C4-2B (cell line): ENCODE measurements around the gene INAVA.

Experiments used
- H3K27ac ChIP-seq: fragments of 450-650 bp; 2 replicates; pipeline ENCODE4 v1.5.1; 2017
- ZFX ChIP-seq: fragments of 450-650 bp; IDR thresholded peaks from 2 replicates; pipeline ENCODE4 v1.6.1; 2017
- TF ChIP-seq, protein P1 (sequence below): fragments of 450-650 bp; conservative IDR thresholded peaks from 2 replicates; pipeline ENCODE4 v1.5.1; 2017; ENCODE audit warnings: mild to moderate bottlenecking

The INAVA gene

DNA sequence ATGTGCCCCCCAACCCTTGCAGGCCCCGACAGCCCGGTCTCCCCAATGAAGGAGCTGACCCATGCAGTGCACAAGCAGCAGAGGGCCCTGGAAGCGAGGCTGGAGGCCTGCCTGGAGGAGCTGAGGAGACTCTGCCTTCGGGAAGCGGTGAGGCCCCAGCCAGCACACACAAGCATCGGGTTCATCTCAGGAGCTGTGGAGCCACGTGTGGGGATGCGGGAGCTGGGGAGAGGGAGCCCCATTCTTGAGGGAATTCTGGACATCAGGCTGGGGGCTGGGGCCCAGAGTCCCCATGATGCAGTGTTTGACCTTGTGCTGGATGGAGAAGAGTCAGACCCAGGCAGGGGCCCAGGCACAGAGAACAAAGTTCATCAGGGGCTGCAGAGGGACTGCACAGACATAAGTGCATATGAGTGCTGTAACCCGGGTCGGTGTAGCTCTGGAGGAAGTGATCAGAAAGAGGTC lies 4.8 kb downstream of the INAVA start:
- TF ChIP-seq, protein P1, sequence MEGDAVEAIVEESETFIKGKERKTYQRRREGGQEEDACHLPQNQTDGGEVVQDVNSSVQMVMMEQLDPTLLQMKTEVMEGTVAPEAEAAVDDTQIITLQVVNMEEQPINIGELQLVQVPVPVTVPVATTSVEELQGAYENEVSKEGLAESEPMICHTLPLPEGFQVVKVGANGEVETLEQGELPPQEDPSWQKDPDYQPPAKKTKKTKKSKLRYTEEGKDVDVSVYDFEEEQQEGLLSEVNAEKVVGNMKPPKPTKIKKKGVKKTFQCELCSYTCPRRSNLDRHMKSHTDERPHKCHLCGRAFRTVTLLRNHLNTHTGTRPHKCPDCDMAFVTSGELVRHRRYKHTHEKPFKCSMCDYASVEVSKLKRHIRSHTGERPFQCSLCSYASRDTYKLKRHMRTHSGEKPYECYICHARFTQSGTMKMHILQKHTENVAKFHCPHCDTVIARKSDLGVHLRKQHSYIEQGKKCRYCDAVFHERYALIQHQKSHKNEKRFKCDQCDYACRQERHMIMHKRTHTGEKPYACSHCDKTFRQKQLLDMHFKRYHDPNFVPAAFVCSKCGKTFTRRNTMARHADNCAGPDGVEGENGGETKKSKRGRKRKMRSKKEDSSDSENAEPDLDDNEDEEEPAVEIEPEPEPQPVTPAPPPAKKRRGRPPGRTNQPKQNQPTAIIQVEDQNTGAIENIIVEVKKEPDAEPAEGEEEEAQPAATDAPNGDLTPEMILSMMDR = no peak
- no peak for TF ChIP-seq ZFX
- no peak overlapping the region for H3K27ac ChIP-seq

DNA sequence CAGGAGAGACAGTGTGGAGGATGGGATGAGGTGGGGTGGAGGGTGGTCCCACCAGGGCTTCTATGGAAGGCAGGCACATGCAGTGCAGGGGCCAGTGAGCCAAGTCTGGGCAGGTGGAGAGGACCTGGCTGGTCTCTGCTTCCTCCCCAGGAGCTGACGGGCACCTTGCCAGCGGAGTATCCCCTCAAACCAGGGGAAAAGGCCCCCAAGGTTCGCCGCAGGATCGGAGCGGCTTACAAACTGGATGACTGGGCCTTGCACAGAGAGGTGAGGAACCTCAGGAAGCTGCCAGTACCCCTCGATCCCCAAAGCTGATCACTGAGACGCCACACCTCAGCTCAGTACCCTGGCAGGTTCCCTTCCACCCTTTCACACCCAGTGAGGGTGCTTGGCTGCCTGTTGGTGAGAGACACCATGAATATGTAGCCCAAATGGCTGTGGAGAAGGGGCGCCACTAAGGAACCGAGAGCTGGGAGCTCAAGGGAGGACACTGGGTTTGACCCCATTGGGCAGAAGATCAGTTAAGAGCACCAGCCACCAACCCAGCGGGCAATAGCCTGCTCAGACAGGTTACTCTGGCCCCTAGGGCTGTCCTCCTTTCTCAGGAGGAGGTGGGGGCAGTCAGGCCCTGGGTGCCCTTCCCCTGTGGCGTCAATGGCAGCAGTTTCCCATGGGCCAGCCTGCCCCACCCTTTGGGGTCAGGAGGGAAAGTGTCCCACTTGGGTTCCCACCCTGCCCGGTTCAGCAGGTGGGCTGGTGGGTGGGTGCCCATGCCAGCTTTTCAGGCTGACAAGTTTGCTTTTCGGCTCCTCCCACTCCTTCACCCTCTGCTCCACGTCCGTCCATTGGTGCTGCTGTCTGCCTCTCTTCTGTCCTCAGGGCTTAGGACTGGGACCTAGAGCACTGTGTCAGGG lies 5.5 kb downstream of the INAVA start:
- H3K27ac ChIP-seq = no peak overlapping the region
- no peak for TF ChIP-seq ZFX
- TF ChIP-seq, protein P1 = no peak

DNA sequence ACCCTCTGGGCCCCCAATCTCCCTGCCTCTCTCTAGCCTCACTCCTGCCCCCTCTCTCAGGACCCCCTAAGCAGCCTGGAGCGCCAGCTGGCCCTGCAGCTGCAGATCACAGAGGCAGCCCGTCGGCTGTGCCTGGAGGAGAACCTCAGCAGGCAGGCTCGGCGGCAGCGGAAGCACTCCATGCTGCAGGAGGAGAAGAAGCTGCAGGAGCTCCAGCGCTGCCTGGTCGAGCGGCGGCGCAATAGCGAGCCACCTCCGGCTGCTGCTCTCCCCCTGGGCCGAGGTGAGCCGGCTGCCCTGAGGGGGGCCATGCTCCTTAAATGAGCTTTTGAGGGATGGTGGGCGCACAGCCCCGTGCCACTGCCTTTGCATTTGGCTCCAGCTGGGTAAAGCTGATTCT lies 6.2 kb downstream of the INAVA start:
- no peak for TF ChIP-seq ZFX
- TF ChIP-seq, protein P1 = no peak
- no peak overlapping the region for H3K27ac ChIP-seq

DNA sequence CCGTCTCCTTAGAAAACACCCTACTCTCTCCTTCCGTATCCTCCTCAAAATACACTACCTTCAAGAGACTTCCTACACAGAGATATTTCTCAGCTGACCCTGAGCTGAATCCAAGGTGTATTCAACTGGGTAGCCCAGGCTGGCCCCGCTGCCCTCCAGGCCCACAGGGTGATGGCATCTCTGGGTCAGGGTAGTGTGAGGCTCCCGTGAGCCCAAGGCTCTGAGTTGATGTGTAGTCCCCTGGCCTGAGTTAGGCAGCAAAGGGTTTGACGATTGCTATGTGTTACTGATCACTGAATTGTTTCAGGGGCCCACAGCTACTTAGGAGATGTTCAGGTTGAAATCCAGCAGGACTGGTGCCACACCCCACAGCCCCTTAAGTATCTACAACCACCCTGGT lies 6.7 kb downstream of the INAVA start:
- H3K27ac ChIP-seq = no peak overlapping the region
- TF ChIP-seq, protein P1 = no peak
- TF ChIP-seq ZFX = no peak

DNA sequence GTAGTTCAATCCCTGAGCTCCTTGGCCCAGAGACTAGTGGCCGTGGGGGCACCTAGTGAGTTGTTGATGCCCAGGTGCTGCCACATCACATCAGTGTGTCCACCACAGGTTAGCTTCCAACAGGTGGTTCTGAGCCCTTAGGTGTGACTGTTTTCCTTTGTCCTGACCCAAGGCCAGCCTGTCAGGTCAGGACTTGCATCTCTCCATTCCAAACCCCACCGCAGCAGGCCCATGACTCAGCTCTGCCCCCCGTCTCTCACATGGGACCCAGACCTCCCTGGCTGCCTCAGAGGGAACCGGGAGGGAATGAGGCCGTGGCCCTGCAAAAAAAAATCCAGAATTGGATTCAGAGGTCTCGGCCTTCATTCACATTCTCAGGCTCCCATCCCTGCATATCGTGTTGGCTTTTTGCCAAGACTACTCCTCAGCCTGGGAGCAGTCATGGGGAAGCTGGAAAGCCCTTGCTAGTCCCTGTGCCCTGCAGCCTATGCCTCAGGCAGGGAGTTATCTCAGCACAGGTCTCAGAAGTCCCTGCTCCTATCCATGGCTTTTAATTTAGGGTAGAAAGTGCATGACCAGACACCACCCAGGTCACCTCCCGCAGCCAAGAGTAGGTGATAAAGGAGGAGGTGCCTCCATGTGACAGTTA lies 7.2 kb downstream of the INAVA start:
- TF ChIP-seq ZFX = no peak
- TF ChIP-seq, protein P1 = no peak

DNA sequence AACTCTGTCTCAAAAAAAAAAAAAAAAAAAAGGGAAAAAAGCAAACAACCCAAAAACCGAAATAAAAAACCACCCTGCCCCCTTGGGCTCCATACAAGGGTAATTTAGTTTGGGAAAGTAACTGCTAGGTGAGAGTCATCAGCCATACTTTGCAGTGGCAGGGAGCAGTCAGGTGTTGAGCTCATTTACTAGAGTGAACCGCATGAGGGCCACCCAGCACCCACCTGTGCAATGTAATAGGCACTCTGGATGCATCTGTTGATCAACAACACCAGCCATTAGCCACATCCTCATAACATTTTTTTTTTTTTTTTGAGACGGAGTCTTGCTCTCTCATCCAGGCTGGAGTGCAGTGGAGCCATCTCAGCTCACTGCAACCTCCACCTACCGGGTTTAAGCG lies 9.1 kb downstream of the INAVA start:
- H3K27ac ChIP-seq = no peak overlapping the region
- TF ChIP-seq, protein P1 = no peak
- no peak for TF ChIP-seq ZFX

More for the DNA sequence above, 7.2 kb downstream of the INAVA start:
- no peak overlapping the region for H3K27ac ChIP-seq

DNA sequence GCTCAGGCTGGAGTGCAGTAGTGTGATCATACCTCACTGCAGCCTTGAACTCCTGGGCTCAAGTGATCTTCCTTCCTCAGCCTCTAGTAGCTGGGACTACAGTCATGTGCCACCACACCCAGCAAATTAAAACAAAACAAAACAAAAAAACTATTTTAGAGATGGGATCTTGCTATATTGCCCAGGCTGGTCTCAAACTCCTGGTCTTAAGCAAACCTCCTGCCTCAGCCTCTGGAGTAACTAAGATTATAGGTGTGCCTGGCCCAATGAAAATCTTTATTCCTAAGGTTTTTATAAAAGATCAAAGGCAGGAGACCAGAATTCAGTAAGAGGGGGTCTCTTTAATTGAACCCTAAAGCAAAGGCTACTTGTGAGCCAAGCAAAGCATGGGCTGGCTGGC lies 10.1 kb downstream of the INAVA start:
- TF ChIP-seq, protein P1 = no peak
- TF ChIP-seq ZFX = no peak
- H3K27ac ChIP-seq = no peak overlapping the region
